Measurements from ENCODE around the gene GJD3. TPM values are rescaled to one million over a fixed set of nuclear protein-coding genes. Genes with fewer than 3 reads are reported as not detected.

The GJD3 gene
- polyA plus RNA-seq, 1 donor from 2014 or later, result not detected

GRCh38 chr17:40329839-40330794, 34.4 kb downstream of the GJD3 start:
- Histone ChIP-seq H3K9ac (ENCODE audit: low read length) (no peak overlapping the region), H3K79me2 (replicated peaks; ENCODE audit: insufficient read depth, low read length) (no peaks in the 10 kb centered on the region), H3K27ac (ENCODE audit: low read length) (no peak overlapping the region)

GRCh38 chr17:40328386-40328766, 36.2 kb downstream of the GJD3 start:
- Histone ChIP-seq H3K36me3 (ENCODE audit: insufficient read depth, low read length) (no peaks in the 10 kb centered on the region), H3K4me2 (ENCODE audit: low read length) (no peak overlapping the region)
- TF ChIP-seq SMC3 (conservative IDR thresholded peaks at IDR 0.05; ENCODE audit: poor library complexity) (no peak), MXI1 (conservative IDR thresholded peaks at IDR 0.05; ENCODE audit: poor library complexity, severe bottlenecking) (no peak), EP300 (conservative IDR thresholded peaks at IDR 0.05; ENCODE audit: poor library complexity, severe bottlenecking) (no peak), EZH2 (IDR thresholded peaks at IDR 0.05; ENCODE audit: borderline replicate concordance, insufficient read depth, low read length, poor library complexity, severe bottlenecking) (no peak), TAF1 (IDR thresholded peaks at IDR 0.05; ENCODE audit: low read depth) (no peak), POLR2AphosphoS5 (IDR thresholded peaks at IDR 0.05) (no peak), RAD21 (conservative IDR thresholded peaks at IDR 0.05) (no peak)
- TF ChIP-seq, protein P1, sequence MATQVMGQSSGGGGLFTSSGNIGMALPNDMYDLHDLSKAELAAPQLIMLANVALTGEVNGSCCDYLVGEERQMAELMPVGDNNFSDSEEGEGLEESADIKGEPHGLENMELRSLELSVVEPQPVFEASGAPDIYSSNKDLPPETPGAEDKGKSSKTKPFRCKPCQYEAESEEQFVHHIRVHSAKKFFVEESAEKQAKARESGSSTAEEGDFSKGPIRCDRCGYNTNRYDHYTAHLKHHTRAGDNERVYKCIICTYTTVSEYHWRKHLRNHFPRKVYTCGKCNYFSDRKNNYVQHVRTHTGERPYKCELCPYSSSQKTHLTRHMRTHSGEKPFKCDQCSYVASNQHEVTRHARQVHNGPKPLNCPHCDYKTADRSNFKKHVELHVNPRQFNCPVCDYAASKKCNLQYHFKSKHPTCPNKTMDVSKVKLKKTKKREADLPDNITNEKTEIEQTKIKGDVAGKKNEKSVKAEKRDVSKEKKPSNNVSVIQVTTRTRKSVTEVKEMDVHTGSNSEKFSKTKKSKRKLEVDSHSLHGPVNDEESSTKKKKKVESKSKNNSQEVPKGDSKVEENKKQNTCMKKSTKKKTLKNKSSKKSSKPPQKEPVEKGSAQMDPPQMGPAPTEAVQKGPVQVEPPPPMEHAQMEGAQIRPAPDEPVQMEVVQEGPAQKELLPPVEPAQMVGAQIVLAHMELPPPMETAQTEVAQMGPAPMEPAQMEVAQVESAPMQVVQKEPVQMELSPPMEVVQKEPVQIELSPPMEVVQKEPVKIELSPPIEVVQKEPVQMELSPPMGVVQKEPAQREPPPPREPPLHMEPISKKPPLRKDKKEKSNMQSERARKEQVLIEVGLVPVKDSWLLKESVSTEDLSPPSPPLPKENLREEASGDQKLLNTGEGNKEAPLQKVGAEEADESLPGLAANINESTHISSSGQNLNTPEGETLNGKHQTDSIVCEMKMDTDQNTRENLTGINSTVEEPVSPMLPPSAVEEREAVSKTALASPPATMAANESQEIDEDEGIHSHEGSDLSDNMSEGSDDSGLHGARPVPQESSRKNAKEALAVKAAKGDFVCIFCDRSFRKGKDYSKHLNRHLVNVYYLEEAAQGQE (IDR thresholded peaks at IDR 0.05; ENCODE audit: borderline replicate concordance), result no peak

More at GRCh38 chr17:40329839-40330794, 34.4 kb downstream of the GJD3 start:
- Histone ChIP-seq H2AFZ (ENCODE audit: low read depth, low read length) (no peak overlapping the region), H3K36me3 (ENCODE audit: insufficient read depth, low read length) (no peaks in the 10 kb centered on the region), H3K4me3 (ENCODE audit: low read length) (no peak overlapping the region), H4K20me1 (ENCODE audit: insufficient read depth) (no peaks in the 10 kb centered on the region), H3K4me2 (ENCODE audit: low read length) (no peak overlapping the region), H3K27me3 (ENCODE audit: insufficient read depth, low read depth, low read length) (no peaks in the 10 kb centered on the region), H3K9me2 (ENCODE audit: insufficient read depth, low read length) (no peaks in the 10 kb centered on the region), H3K9me3 (ENCODE audit: low read length) (no peaks in the 10 kb centered on the region), H3F3A (ENCODE audit: insufficient read depth, low read length, poor library complexity, severe bottlenecking) (no peaks in the 10 kb centered on the region)
- TF ChIP-seq CTCF (IDR thresholded peaks at IDR 0.05; ENCODE audit: poor library complexity, severe bottlenecking) (no peak), EZH2 (IDR thresholded peaks at IDR 0.05; ENCODE audit: borderline replicate concordance, insufficient read depth, low read length, poor library complexity, severe bottlenecking) (no peak), SMC3 (conservative IDR thresholded peaks at IDR 0.05; ENCODE audit: poor library complexity) (no peak), POLR2AphosphoS5 (IDR thresholded peaks at IDR 0.05) (no peak), MXI1 (conservative IDR thresholded peaks at IDR 0.05; ENCODE audit: poor library complexity, severe bottlenecking) (no peak), TAF1 (IDR thresholded peaks at IDR 0.05; ENCODE audit: low read depth) (no peak), EP300 (conservative IDR thresholded peaks at IDR 0.05; ENCODE audit: poor library complexity, severe bottlenecking) (no peak), RAD21 (conservative IDR thresholded peaks at IDR 0.05) (no peak)
- TF ChIP-seq, protein P1 (IDR thresholded peaks at IDR 0.05; ENCODE audit: borderline replicate concordance), result no peak

More at GRCh38 chr17:40328386-40328766, 36.2 kb downstream of the GJD3 start:
- Histone ChIP-seq H3F3A (ENCODE audit: insufficient read depth, low read length, poor library complexity, severe bottlenecking) (no peaks in the 10 kb centered on the region), H3K4me3 (ENCODE audit: low read length) (no peak overlapping the region), H3K9ac (ENCODE audit: low read length) (no peak overlapping the region), H3K27me3 (ENCODE audit: insufficient read depth, low read depth, low read length) (no peaks in the 10 kb centered on the region), H2AFZ (ENCODE audit: low read depth, low read length) (no peak overlapping the region), H3K79me2 (replicated peaks; ENCODE audit: insufficient read depth, low read length) (no peaks in the 10 kb centered on the region), H3K9me3 (ENCODE audit: low read length) (no peaks in the 10 kb centered on the region), H4K20me1 (ENCODE audit: insufficient read depth) (no peaks in the 10 kb centered on the region), H3K9me2 (ENCODE audit: insufficient read depth, low read length) (no peaks in the 10 kb centered on the region), H3K27ac (ENCODE audit: low read length) (no peak overlapping the region)

All from neural cell (in vitro differentiated cells).